Measurements from ENCODE around the gene ANGEL1. TPM values are rescaled to one million over a fixed set of nuclear protein-coding genes. Genes with fewer than 3 reads are reported as not detected.

The ANGEL1 gene, protein sequence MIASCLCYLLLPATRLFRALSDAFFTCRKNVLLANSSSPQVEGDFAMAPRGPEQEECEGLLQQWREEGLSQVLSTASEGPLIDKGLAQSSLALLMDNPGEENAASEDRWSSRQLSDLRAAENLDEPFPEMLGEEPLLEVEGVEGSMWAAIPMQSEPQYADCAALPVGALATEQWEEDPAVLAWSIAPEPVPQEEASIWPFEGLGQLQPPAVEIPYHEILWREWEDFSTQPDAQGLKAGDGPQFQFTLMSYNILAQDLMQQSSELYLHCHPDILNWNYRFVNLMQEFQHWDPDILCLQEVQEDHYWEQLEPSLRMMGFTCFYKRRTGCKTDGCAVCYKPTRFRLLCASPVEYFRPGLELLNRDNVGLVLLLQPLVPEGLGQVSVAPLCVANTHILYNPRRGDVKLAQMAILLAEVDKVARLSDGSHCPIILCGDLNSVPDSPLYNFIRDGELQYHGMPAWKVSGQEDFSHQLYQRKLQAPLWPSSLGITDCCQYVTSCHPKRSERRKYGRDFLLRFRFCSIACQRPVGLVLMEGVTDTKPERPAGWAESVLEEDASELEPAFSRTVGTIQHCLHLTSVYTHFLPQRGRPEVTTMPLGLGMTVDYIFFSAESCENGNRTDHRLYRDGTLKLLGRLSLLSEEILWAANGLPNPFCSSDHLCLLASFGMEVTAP
- total RNA-seq = 10 to 100 TPM; 14.9 to 21.6 TPM
- long read RNA-seq, full-length matches to known transcripts = 11 of 23 reads
- long read RNA-seq, partial matches to known transcripts = 0 of 23 reads
- long read RNA-seq, other reads (novel, unspliced or antisense) = 12 of 23 reads

DNA sequence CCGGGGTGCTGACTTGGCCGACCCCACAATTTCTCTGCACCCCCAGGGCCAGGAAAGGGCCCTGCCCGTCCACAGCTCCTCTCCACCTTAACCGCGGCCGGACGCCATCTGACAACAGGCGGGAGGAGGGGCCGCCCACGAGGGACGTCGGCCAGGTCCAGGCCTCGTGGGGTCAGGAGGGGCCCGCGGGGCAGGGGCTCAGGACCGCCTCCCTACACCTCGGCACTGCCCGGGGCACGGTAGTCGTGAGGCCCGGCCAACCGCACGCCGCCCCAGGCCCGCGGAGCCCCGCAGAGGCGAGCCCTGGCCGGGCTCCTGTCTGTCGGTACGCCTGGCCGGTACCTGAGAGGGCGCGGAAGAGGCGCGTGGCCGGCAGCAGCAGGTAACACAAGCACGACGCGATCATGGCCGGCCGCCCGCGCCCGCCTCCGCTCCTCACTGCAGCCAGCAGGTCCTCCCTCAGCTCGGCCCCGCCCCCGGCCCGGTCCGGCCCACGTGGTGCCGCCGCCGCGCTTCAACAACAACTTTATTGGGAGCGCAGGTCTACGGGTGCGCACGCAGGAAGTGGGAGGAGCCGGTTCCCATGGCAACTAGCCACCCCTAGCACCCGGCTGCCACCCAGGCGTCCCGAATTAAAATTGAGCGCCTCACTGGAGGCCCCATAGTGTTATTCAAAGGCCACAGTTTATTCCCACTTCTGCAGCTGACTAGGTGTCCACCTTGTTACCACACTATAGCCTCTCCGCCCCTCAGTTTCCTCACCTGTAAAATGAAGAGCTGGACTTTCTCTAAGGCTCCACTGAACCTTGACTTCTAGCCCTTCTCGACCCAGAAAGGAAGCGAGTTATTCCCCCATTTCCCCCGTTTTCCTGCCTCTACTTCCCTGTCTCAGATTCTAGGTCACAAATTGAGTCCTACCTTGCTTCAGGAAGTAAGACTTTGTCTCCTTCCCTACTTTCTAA, at the start of gene ANGEL1:
Gene ANGEL1, minus strand, starts transcription at position 461 of the 962 bp plus-strand sequence. Its CDS starts 55 bp downstream, at position 406.
- intact Hi-C loops (cut with DNase I) = no loop called here
- ATAC-seq = peak; percentile 95 to 96
- DNase-seq = peak; percentile 96

DNA sequence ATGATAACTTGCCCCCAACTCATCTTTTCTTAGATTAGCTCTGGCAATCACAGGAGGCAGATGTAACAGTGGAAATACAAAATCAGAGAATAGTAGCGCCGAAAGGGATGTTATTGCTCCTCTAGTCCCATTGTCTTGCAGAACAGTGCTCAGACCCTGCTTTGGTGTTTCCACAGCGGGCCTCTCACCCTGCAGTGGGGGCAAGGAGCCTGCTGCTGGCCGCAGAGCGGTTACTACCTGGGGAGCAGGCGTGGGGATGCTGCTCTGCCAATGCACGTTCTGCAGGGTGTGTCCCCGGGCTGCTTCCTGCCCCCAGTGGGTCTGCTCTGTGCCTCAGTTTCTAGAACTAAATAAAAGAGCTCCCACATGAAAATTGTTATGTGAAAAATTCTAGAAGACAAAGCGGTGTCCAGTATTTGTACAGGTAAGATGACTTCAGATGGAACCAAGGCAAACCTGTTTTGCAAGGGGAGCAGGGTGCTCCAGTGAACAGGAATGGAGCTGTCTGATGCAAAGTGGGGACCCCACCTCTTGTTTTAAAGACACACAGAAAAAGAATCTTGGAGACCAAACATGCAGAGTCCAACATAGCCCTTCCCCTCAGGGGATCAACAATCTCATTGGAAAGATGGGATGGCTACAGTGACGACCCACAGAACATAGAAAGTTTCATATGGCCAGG, 49.0 kb upstream of the ANGEL1 start:
- intact Hi-C loops (cut with DNase I) = no loop called here
- no peak for DNase-seq

DNA sequence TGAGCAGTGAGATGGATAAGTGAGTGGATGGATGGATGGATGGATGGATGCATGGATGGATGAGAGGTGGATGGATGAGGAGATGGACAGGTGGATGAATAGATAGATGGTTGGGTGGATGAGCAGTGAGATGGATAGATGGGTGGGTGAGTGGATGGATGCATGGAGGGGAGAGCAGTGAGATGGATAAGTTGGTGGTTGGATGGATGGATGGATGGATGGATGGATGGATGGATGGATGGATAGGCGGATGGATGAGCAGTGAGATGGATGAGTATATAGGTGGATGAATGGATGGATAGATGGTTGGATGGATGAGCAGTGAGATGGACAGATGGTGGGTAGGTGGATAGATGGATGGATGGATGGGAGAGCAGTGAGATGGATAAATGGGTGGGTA, 44.1 kb upstream of the ANGEL1 start:
- no peak for ATAC-seq
- intact Hi-C loops (cut with DNase I) = no loop called here
- DNase-seq = no peak

More for the DNA sequence above, 49.0 kb upstream of the ANGEL1 start:
- no peak for ATAC-seq

DNA sequence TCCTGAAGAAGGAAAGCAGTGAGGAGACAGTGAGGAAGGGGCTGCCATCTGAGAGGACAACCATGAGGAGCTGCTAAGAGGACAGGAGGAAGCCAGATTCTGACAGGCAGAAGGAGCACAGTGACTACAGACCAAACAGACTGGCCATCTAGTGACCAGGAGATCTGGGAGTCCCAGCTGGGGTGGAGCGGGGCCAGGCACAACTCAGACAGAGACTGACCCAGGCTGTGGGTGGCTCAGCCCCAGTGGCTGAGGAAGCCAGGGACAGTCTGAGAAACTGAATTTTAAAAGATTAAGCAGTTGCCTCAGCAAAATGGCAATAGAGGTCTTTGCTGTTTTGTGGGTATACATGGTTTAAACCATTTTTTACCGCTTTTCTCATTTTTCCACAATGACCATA, 42.4 kb upstream of the ANGEL1 start:
- intact Hi-C loops (cut with DNase I) = no loop called here
- ATAC-seq (peak in 1 of 2 donors; percentile 84), DNase-seq (peak; percentile 28)

DNA sequence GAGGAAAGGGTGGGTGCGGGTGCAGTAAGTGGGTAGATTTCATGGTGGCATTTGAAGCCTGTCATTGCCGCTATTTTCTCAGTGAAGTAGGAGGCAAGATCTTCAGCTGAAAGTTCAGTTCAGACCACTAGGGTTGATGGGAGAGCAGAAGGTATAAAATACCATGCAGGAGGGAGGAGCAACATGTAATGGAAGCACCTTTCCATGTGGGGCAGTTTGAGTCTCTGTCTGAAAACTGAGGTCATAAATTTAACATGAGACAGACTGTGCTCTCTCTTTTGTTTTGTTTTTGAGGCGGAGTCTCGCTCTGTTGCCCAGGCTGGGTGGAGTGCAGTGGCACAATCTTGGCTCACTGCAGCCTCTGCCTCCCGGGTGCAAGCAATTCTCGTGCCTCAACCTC, 36.2 kb upstream of the ANGEL1 start:
- intact Hi-C loops (cut with DNase I) = no loop called here
- no peak for DNase-seq

DNA sequence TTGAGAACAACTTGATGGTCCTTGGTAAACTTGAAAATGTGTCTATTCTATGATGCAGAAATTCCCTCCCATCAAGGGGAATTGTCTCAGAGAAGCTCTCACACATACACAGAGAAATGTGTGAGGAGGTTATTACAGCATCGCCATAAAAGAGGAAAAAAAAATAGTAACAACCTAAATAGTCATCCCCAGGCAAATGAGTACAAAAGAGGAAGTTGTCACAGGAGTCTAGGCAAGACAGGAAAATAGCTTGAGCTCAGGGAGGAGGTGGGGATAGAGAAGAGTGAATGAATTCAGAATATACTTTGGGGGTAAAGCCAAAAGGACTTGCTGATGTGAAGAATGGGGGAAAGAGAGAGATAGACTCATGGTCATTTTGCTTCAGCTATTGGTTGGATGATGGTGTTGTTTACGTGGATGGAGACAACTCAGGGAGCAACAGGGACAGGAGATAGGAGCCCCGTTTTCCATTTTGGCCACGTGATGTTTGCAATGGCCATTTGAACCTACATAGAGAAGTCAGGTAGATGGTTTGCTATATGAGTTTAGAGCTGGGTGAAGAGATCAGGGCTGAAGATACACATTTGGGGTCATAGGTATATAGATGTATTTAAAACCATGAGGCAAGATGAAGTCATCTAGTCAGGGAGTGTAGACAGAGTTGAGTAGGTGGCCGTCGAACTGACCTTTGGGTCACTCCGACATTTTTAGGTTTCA, 33.8 kb upstream of the ANGEL1 start:
- ATAC-seq = no peak
- intact Hi-C loops (cut with DNase I) = no loop called here
- no peak for DNase-seq

More for the DNA sequence above, 36.2 kb upstream of the ANGEL1 start:
- ATAC-seq = no peak

DNA sequence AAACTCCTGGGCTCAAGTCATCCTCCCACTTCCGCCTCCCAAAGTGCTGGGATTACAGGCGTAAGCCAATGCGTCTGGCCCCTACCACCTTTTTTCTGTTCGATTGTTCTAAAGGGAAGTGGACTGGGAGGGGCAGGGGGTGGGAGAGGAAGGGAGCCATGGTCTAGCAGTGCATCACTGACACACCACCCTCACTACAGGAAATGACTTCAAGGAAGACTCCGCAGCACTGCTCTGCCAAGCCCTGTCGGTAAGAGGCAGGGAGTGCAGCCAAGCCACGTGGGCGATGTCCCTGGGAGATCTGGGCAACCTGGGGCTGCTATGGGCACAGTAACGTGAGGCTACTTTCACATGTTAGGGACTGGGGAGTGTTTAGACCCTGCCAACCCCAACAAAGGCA, 31.5 kb upstream of the ANGEL1 start:
- ATAC-seq (peak; percentile 94 to 98), DNase-seq (peak; percentile 87)
- intact Hi-C loops (cut with DNase I) = no loop called here

DNA sequence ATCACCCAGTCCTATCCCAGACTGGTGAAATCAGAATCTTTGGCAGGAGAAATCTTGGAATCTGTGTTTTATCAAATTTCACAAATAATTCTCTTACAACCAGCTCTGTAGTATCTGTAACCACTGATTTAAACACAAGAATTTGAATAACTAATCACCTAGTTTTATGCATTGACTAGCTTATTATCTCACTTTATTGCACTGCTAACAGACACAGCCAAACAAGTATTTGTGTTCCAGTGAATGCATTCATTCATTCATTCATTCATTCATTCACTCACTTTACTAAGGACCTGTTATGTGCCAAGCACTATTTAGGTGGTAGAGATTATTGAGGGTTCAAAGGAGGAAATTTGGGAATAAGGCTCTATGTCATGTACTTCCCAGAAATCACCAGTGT, 29.7 kb upstream of the ANGEL1 start:
- intact Hi-C loops (cut with DNase I) = no loop called here
- DNase-seq (no peak), ATAC-seq (no peak)

DNA sequence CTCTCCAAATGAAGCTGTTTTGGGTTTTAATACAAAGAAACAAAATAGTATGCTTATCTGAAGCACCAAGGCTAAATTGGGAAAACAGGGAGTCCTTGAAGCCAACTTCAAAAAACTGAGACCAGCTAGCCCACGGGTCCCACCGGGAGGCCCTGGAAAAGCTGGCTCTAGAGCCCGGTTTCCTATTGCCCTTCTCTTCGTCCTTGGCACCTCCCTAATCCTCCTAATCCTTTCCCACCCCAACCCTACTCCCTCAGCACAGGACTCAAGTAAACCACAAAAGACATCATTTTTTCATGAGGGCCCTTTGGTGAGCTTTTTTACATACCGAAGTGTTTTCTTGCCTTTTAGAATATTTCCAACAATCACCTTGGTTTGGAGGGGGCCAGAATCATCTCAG, 24.8 kb upstream of the ANGEL1 start:
- ATAC-seq (no peak), DNase-seq (no peak)
- intact Hi-C loops (cut with DNase I) = no loop called here

DNA sequence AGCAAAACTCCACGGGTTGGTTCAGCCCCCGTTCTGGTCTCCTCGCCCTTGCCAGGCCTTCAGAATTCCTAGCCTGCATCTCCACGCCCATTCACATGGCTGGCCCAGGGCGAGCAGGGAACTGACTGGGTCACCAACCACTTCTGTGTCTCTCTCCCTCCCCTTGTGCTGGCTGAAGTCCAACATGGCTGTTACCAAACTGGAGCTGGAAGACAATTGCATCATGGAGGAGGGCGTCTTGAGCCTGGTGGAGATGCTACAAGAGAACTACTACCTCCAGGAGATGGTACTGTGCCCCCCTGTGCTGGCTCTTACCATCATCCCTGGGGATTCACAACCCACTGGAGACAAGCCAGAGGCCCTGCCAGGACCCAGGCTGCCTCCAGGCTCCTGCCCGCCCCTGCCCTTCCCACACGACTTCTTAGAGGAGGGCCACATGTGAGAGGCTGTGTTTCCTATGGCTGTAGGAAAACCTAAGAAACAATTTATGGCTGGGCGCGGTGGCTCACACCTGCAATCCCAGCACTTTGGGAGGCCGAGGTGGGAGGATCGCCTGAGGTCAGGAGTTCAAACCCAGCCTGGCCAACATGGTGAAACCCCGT, 23.4 kb upstream of the ANGEL1 start:
- ATAC-seq = no peak

DNA sequence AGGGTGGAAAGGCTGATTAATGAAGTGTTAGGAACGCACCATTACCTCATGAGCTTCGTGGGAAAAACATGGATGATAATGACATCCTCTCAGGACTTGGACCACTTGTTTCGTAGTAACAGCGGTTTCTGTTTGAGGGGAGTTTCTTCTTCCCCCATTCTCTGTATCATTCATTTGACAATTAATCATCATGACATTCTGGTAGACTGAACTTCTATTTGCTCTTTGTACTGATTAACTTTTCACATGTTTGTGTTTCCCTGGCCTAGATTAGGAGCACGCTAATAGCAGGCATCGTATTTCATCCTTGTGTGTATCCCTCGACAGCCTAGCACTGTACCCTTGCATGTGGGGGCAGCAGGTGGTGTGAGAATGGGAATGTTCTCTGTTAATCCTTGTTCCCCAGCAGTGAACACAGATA, 21.6 kb upstream of the ANGEL1 start:
- ATAC-seq = no peak

More for the DNA sequence above, 23.4 kb upstream of the ANGEL1 start:
- intact Hi-C loops (cut with DNase I) = no loop called here
- DNase-seq = no peak

DNA sequence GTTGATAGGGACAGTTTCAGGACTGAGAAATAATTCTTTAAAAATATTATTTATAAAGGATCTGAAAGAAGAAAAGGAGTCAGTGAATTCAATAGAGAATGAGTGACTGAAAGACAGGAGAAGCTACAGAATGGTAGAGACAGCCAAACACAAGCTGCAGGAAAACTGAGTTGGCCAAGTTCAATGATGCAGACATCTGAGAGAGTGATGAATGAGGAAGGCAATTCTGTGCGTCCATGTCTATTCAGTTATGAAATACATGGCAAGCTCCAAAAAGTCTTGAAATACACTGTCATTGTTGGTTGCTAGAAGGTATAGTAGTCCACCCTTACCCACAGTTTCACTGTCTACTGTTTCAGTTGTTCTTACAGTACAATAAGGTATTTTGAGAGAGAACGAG, 20.3 kb upstream of the ANGEL1 start:
- ATAC-seq = no peak
- intact Hi-C loops (cut with DNase I) = no loop called here

More for the DNA sequence above, 21.6 kb upstream of the ANGEL1 start:
- DNase-seq = no peak
- intact Hi-C loops (cut with DNase I) = no loop called here

DNA sequence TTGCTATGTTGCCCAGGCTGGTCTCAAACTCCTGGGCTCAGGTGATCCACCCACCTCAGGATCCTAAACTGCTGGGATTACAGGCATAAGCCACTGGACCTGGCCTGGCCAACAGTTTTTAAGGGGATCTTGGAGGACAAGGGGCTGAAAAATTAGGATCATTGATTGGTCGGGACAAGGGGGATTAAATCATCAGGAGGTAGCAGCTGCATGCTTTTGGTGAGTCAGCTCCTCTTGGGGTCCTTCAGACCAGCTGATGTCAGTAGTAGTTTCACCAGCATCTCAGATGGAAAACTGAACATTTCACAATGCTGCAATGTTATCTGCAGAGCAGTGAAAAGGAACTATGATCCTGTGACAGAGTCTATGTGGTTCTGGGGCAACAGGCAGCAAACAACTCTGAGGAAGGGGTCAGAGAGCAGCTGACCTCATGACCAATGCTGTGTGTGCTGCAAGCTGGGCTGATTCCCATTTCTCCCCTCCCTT, 19.9 kb upstream of the ANGEL1 start:
- DNase-seq = no peak
- peak; percentile 23 to 39 for ATAC-seq
- intact Hi-C loops (cut with DNase I) = no loop called here

More for the DNA sequence above, 20.3 kb upstream of the ANGEL1 start:
- DNase-seq = no peak

DNA sequence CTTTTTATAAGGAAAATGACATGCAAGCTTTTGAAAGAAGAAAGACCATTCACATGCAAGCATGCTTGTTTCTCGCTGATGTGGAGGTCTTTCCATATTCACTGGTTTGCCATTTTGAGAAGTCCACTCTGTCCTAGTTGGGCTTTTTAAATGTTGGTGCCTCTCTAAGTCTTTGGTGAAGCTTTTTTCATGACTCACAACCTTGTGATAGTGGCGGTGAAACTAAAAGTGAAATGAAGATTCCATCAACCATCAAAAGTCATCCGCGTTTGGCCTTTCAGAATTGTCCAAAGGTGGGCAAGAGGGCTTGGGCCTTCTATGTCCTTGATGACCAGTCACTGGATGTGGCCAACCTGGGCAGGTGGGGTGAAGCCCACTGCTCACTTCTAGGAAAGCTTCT, 17.9 kb upstream of the ANGEL1 start:
- ATAC-seq = no peak
- intact Hi-C loops (cut with DNase I) = no loop called here
- no peak for DNase-seq

DNA sequence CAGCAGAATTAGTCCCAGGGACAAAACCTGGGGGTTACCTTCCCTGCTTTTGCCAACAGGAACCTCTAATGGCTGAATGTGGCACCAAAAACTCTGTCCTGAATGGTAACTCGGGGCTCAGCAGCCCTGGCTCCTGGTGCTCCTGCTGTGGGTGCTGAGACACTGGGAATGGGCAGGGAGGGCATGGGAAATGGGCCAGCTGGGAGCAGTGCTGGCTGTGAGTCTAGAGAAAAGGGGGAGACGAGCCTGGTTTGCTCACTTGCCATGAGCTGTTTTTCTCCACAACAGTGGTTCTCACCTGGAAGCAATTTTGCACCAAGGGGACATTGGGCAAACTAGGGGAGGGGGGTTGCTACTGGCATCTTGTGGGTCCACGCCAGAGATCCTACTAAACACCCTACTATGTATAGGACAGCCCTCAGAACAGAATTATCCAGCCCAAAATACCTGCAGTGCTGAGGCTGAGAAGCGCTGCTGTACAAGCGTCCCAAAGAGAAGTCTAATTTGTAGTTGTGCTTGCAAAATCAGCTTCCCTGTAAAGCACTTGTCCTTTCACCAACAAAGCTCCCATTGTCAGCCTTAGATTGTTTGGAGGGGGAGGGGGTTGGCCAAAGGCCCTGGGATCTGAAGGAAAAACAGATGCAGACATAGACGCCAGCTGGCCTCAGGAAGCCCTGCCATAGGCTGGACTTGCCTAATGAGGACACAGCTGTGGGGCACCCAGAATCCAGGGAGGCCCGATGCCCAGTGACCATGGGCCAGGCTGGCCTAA, 17.2 kb upstream of the ANGEL1 start:
- intact Hi-C loops (cut with DNase I) = no loop called here
- peak; percentile 81 for DNase-seq
- peak; percentile 65 to 75 for ATAC-seq

DNA sequence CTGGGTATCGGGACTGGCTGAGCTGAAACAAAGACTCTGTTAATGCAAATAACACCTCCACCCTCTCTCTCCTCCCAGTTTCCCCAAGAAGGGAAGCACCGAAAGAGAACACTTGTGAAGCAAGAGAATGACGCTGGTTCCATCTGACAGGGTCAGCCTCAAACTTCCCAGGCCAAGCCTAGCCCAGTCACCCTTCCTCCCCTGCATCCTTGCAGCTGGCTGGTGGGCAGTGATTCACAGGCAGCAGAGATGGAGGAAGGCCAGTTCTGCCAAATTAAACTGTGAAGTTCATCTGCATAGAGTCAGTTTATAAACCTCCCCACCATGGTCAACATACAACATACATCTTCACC, 16.3 kb upstream of the ANGEL1 start:
- peak; percentile 62 for DNase-seq
- ATAC-seq = peak in 1 of 2 donors; percentile 85
- intact Hi-C loops (cut with DNase I) = no loop called here
